T follicular helper cell (primary cell): ENCODE data around the gene PHEX.
A peak's percentile ranks its signal among the peaks of the same experiment; 100 is the strongest.

Experiments
- DNase-seq: peaks from one replicate; pipeline ENCODE4 v3.0.0-alpha.2; 2020; ENCODE audit warnings: low read depth

The PHEX gene

DNA sequence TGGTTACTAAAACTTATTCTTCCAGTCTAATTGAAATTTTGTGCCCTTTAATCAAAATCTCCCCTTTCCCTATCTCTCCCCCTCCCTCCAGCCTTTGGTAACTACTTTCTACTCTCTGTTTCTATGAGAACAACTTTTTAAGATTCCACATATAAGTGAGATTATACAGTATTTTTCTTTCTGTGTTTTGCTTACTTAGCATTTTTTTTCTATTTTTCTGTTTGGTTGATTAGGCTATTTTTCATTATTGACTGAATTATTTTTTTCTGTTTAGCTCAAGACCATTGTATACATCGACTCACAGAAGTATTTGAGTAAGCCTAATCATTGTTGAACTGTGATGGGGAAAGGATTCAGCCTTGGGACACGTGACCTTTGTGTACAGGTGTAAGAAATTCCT, 116.4 kb downstream of the PHEX start:
- no peak for DNase-seq

DNA sequence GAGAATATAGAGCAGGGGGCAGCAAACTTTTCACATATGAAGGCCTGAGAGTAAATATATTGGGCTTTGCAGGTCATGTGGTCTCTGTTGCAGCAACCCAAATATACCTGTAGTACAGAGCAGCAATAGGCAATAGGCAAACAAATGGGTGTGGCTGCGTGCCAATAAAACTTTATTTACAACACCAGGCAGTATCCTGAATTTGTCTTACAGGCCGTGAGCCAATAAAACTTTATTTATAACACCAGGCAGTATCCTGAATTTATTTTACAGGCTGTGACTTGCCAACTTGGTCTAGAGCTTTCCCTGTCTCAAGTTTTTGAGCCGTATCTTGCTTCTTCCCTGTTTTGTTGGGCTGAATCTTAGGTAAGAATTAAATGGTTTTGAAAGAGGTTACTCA, 118.2 kb downstream of the PHEX start:
- DNase-seq = no peak

DNA sequence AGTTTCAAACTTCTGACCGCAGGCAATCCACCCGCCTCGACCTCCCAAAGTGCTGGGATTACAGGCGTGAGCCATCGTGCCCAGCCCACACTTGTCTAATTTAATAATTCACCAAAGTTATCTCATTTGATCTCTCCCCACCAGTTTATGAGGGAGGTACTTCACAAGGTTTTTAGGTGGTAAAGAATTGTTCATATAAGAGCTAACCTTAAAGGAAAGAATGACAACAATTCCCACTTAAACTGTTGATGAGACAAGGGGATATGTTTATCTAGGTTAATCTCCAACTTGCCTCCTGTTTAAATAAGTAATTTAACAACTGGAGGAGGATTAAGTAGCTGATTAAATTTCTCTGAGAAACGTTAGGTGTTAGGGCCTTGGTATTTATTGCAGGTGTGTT, 123.0 kb downstream of the PHEX start:
- DNase-seq = no peak

DNA sequence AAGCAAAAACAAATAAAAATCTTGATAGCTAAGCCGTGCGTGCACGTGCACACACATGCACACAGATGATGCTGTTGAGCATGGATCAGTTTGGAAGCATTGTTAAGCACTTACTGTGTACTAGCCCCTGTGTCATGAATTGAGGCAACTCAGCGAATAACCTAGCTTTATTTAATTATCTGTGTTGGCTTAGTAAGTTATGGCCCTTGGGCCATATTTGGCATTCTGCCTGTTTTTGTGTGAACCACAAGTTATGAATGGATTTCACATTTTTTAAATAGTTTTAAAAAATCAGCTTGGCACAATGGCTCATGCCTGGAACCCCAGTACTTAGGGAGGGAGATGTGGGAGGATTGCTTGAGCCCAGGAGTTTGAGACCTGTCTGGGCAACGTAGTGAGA, 126.9 kb downstream of the PHEX start:
- DNase-seq = no peak

DNA sequence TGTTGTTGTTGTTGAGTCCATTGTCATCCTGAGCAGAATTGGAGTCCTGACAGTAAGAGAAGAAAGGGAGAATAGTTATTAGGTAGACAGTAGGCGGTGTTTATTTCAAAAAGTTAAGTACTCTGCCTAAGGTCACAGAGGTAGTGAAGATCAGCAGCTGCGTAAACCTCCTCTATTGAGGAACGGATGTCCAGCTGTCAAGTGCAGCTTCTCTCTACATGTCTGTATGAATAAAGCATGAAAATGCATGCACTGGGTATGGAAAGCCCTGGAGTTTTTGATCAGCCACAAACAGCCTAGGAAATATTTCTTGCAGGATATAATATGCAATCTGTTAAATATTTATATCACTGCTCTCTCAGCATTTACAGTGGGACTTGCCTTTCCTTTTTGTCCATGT, 131.2 kb downstream of the PHEX start:
- DNase-seq = no peak

DNA sequence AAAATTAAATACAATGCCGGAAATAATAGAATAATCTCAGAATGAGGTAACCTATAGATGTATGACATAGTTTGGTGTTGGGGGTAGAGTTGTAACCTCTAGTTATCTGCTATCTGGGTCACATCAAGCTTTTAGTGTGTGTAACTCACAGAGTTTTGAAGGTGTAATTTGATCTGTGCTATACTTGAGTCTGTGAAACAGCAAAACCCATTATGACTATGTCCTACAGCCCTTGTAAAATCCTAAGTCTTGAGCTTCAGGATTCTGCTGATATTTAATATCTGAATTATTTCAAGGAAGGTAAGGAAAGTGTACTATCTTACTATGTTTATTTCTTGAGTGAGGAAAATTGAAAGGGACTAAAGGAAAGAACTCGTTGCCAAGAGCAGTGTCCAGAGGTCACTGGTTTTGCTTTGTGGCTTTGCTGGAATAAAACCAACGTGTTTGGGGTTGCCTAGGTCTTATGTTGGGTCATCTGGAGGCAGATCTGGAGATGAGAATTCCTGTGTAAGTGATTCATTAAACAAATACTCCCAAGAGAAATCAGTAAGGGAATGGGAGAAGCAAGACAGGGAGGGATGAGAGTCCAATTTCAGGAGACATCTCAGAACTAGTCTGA, 132.8 kb downstream of the PHEX start:
- DNase-seq = no peak

DNA sequence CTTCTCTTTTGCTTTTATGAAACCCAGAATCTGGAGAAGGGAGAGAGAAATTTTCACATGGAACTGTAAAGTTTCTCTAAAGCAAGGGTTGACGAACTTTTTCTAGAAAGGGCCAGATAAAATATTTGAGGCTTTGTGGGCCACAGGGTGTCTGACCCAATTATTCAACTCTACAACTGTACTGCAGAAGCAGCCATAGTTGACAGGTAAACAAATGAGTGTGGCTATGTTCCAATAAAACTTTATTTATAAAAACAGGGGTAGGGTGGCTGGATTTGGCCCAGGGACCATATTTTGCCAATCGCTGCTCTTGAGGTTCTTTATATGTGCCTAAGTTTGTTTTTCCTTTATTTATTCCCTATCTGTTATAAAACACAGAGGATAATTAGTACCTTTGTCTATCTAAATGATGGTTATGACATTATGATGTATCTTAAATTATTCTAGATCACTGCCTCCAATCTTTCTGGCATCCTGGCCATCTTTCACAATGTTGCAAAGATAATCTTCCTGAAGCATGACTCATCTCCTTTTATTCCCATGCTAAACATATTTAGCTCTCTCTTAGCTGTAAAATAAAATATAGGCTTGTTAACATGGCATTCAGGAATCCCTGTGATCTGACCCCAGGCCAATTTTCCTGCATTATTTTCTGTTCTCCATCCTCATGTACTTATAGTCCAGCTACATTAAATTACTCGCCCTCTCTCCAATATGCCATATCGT, 133.8 kb downstream of the PHEX start:
- no peak for DNase-seq

DNA sequence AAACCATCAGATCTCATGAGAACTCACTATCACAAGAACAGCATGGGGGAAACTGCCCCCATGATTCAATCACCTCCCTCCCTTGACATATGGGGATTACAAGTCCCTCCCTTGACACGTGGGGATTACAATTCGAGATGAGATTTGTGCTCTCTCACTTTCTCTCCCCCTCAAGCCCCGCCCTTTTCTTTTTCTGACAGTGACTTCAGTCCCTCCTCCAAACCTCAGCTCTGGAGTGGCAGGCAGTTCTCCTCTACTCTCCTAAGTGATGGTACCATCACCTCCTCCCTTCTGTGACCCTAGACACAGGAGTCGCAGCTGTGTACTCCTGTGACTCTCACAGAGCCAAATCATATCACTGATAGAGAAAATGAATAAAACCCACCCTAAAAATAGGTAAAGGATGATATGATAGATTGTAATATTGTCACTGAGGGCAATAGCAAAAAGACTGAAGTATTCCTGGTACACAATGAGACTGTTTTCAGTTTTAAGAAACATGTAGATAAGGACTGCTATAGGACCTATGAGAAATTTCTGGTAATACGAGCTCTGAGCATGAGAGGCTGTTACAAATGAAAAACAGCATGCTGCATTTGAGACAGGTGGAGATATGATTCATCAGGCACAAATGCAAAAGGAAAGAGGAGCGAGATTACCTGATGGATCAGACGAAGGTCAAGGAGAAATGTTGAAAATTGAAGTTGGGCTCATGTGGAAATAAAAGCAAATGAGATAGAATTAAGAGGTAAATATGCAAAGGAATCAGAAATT, 139.3 kb downstream of the PHEX start:
- no peak for DNase-seq

DNA sequence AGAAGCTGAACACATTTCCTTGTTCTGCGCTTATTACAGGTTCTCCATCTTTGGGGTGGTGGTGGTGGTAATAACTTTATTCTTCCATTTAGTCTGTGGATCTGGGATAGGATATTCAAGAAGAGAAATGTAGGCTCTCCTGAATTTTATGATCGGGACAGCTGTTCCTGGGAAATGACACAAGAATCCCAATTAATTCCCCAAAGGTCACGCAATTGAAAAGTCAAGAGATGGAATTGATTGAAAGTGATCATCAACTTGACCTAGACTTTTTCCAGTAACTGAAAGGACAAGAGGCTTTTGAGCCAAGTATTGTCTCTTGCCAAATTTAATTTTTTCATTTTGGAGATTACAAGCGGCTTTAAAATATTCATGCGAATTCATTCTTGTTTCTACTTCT, 141.8 kb downstream of the PHEX start:
- no peak for DNase-seq

DNA sequence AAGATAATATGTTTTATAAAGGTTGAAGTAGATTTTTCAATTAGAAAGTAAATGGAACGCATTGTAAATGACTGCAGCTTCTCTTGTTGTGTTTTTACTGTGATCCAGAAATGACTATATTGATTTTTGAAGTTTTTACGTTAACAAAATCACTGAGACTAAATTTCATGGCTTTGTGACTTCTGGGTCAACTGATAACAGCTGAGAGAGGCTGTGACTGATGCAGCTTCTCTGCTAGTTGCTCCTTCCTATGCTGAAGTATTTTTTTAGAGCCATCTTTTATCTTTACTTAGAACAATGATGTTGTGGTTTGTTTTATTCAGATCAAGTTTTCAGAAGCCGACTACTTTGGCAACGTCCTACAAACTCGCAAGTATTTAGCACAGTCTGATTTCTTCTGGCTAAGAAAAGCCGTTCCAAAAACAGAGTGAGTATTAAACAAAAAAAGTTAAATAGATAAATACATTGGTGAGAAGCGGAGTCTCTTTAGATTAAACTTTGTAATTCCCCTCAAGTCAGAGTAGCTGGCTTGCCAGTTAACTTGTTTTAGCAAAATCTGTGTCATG, 145.9 kb downstream of the PHEX start:
- DNase-seq = no peak

DNA sequence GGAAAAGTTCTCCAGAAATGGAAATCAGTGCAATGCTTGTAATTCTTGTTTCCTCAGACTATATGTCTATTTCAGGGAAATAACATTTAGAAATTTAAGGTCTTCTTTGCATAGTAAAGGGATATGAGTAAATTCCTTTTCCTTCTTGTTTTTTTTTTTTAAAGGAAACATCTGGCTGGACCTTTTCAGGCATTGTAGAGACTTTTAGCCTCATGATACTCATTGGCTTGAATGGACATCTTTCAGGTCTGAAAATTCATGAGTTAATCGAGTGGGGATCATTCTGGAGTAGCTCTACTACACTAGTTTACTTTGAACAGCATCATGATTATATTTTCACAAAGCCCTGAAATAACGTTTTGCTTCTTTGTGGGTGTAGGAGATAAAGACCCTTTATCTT, 152.0 kb downstream of the PHEX start:
- no peak for DNase-seq

DNA sequence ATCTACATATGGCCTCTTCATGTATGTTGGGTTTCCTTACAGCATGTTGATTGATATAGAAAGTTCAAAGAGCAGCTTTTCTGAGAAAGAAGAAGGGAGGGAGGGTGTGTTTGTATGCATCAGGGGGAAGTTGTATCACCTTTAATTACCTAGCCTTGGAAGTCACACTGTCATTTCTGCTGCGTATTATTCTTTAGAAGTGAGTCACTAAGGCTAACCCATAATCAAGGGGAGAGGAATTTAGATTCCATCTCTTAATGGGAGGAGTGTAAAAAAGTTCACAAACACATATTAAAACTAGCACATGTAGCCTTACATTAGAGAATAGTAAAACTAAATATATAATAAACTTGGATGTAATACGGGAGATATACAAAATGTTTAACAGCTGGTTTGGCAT, 154.0 kb downstream of the PHEX start:
- no peak for DNase-seq

DNA sequence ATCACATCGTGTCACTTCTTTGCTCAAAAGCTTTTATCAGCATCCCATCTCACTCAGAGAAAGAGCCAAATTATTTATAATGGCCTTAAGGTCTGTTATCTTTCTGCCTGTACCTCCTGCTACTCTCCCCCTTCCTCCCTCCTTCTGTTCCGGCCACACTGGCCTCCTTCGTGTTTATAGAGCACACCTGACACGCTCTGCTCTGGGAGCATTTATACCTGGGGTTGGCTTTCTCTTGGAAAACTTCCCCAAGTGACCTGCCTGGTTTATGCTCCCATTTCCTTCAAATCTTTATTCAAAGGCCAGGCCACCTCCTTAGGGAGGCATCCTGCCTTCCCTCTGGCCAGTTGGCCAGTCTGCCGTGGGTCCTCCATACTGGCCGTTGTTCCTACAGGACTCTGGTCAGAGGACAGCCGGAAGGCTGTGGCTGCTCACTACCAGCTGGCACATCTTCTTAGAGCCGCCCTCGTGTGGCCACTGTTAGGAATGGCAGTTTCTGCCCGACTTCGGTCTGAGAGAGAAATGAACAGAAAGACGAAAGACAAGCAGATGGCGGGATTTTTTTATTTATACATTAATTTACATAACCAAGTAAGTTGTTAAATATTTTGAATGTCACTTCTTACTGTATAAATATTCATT, 160.4 kb downstream of the PHEX start:
- peak; percentile 35 for DNase-seq

DNA sequence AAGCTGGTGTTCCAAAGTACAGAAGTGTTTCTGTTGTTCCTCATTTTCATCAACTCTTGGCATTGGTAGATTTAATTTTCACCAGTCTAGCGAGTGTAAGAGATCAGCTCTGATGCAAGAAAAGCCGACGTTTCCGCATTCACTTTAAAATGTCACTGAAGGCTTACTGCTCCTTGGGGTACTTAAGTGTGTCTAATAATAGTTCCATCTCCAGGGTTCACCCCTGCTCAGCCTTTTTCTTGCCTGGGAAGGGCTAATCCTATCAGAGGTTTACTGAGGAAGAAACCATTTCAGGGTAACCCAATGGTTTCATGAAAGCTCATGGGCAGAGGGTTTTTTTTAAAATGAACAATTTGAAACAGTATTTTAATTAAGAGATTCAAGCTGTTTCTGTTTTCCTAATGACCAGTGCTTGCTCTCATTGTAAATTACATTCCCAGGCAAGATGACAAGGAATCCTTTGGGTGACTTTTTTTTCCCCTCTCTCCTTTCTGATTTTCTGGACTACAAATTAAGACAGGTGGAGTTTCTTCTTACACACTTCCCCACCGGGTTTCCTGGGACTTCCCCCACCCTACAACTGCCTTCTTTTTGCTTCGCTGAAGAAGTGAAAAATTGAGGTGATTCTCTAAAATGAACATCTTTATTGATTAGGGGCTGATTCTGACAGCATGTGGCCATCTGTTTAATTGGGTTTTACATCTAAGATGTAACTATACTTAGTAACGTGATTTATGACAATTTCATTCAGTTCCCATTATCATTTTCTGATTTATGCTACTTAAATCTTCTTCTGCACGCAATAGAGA, 161.9 kb downstream of the PHEX start:
- DNase-seq = no peak

DNA sequence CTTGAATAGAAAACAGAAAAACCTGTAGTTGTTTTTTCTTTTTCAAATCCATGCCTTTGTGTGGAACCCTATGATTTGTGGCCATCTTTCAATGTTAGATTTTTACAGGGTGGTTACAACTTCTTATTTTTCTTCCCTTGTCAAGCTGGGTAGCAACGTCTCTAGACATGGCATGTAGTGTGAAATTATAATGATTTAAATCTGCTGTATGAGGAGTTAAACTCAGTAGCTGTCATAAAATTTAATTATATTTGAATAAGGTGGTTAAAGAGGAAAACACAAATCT, 162.5 kb downstream of the PHEX start:
- no peak for DNase-seq

DNA sequence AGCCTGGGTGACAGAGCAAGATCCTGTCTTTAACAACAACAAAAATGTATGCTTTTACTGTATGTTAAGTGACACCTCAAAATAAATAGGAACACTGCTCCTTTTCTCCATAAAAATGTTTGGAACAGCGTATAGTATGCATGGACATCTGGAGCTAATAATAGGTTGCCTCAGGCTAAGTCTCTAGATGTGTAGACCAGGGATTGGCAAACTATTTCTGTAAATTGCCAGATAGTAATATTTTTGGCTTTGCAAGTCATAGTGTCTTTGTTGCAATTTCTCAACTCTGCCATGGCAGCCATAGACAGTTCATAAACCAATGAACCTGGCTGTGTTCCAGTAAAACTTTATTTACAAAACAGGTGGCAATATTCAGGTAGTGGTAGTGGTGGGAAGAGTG, 164.0 kb downstream of the PHEX start:
- no peak for DNase-seq

DNA sequence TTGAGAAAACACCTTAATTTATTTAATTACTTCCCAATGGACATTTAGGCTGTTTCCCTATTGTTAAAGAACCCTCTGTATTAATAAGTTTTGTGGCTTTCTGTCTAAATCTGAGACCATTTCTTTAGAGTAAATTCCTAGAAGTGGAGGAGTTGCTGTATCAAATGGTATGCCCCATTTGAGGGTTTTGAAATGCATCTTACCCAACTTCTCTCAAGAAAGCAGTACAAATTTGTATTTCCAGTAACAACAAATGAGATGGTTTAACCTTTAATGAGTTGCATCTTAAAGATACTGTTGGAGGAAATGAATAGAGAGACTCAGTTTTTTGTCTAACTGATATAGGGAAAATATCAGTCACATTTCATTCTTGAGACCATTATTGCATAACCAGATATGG, 170.1 kb downstream of the PHEX start:
- DNase-seq = no peak

DNA sequence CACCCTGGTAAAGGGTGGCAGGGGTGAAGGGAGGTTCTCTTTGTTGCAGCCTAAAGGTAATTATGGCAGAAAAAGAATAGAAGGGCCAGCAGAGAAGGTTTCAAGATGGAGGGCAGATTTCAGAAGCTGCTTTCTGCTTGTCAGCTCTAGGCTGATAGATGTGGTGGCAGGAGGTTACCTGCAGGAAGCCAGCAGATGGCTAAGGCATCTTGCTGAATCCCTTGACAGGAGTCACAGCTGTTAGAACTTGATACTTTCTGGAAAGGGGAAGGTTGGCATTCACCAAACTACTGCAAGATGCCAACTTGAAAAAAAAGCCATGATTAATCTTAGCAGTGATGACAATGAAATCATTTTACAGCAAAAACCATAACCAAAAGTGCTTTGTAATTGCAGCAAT, 171.1 kb downstream of the PHEX start:
- DNase-seq = no peak

DNA sequence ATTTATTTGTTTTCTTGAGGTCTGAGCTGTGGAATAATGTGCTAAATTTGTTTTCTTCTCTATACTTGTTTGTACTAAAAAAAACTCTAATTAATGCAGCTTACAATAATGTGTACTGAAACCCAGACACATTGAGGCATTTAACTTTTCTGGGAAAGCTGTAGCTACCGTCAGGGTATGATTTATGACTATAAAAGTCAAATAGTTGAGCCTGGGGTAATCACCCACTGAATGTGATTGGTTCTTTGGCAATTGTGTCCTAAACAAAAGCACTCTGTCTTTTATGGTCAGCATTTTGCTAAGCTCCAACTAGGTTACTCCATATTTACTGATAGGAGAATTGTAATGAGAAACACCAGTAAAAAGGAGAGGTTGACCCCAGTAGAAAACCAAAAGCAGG, 174.7 kb downstream of the PHEX start:
- DNase-seq = no peak

DNA sequence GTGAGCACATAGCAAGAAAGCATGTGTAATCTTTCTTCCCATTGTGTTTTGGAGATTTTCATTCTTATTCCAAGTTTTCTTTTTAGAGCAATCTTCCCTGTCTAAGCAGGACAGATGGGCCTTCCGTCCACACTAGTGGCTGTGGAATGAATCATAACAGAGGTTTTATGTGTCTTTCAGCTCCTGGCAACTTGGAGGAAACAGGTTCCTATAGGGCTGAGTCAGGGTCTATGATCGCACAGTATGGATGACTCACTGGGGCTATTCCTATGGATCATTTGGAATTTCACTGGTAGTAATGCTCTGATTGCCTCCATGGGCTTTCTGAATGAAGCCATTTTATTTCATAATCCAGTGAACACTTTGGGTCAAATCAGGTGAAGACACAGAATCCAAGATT, 188.8 kb downstream of the PHEX start:
- DNase-seq = no peak

DNA sequence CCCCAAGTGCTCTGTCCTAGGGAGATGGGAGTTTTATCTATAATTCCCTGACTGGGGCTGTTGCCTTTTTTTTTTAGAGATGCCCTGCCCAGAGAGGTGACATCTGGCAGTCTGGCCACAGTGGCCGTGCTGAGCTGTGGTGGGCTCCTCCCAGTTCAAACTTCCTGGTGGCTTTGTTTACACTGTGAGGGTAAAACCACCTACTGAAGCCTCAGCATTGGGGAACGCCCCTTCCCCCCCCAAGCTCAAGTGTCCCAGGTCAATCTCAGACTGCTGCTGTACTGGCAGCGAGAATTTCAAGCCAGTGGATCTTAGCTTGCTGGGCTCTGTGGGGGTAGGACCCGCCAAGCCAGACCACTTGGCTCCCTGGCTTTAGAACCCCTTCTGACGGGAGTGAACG, 202.3 kb downstream of the PHEX start:
- DNase-seq = no peak

DNA sequence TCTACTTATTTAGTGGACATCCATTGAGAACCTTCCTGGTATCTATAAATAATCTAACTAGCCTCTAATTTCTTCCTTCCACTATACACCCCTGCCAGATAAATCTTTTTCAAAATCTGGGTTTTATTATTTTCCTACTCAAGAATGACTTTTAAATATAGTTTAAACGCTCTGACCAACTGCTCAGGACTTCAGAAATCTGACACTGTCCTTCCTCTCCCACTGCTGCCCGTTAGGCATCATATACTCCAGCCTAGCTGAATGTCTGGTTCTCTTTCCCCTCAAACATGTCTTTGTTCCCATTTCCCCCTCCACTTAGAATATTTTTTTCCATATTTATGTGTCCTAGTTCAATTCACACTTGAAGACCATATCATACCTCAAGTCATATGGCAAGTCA, 205.4 kb downstream of the PHEX start:
- no peak for DNase-seq
